GM18502 (cell line): ENCODE results near the gene MAN2A1.

Experiments used
- ATAC-seq: cut with Tn5 transposase; IDR thresholded peaks from one replicate; pipeline ENCODE4 v1.9.1; 2021; ENCODE audit warnings: mild to moderate bottlenecking; ENCODE audit not compliant: unreplicated experiment, poor library complexity

MAN2A1 gene

DNA sequence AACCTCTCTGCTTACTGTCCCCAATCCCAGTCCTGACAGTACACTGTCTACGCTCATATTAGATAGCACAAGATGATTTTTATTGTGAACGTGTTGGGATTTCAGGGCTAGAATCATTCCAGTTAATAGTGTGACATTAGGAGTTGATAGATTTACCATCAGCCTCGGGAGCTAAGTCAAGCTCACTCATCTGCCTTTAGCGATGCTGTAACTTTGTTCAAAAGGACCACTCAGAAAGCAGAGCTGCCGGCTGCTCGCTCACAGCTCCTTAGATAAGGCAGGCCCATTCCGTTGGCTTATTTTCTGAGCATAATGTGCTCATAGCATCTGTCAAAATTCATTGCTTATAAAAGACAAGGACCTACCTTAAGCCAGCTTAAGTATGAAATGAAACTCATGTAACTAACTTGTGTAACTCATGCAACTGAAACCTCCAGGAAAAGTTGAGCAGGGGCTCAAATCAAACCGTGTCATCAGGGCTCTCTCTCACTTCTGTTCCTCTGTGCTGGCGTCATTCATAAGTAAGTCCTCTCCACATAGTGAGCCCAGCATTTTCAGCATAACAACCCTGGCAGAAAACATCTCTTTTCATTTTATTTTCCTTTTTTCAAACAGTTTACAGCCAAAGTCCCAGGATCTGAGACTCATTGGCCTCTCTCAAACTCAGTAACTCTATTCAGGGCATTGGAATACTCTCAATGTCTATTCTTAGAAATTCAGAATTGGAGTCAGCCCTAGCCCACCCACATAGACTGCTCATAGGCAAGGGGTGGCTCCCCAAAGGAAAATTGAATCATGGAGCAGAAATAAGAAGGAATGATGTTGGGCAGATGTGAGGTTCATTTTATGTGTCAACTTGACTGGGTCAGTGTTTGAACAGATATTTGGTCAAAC is 208.8 kb downstream of the MAN2A1 start:
- ATAC-seq, result no peak

GRCh38 chr5:109899163-109899535 is 209.4 kb downstream of the MAN2A1 start:
- ATAC-seq, result no peak

- no peak for ATAC-seq
Measured at GRCh38 chr5:109900461-109900860, 210.7 kb downstream of the MAN2A1 start.

DNA sequence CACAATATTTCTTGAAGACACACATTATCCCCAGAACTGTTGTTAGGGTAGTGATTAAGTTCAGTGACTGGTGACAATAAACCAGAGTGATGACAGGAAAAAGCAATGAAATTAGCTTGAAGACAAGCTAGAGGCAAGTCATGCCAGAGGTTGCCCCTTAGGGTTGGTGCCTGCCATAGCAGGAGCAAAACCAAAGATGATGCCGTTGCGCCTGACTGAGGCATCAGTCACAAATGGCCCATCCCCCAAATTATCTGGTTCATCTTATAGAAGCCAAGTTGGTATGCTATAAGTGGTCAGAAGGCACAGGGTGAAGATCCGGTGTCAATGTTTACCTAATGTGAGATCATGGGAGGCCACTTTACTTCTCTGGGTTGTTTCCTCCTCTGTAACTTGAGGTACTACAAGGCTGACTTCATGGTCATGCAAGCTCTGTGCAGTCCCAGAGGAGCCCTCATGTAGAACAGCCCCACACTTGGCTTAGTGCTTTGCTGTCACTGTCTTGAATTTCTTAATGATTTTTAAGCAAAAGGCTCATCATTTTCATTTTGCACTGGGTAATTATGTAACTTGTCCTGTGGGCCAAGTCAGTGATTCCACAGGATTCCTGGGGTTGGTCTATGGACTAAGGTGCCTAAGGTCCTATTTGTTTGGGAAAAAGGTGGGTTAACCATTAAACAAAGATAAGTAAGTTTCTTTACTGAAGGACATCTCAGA is 211.3 kb downstream of the MAN2A1 start:
- no peak for ATAC-seq

DNA sequence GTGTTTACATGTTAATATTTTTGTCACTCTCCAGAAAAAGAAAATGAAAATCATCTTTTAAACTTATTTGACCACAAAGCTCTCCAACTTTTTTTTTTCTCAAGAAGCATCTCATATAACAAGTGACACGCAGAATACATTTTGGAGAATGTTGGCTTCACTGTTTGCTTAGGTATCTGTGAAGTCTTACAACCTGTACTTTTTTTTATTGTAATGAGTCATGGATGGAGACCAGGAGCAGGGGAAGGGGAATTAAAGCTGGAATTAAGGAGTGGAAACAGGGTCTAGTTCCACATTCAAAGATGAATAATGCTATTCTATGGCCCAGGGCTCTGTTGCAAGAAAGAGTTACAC is 211.9 kb downstream of the MAN2A1 start:
- ATAC-seq, result no peak

DNA sequence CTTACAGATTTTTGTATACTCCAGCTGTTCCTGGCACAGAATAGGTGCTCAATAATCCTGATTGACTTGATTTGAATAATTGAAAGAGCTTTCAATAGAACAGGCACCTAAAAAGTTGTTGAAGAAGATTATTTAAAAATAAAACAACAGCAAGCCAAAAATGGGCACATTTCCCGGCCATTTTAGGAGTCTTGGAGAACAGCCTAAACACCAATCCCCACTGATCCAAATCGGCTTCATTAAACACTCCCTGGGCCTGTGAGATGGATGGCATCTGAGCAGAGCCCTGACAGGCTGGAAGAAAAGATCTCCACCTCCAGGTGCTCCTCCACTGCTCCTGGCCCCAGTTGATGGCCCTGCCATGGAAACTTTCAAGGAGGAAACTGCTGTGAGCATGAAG is 213.3 kb downstream of the MAN2A1 start:
- ATAC-seq, result no peak

DNA sequence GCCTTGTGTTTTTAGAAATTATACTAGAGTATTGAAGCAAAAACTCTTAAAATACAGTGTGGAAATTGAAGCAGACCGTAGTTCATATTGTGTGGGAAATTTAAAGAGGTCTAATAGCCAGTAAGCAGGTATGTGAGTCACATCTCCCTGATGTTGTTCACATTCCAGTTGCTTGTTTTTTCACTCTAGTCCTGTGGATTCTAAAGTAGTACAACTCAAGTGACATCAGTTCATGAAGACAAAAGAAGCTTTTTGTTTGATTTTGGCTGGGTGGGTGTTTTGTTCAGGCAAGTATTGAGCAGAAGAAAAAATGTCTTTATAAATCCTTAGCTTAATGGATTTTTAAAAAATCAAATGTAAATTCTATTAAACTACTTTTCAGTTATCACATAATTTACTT is 216.2 kb downstream of the MAN2A1 start:
- no peak for ATAC-seq

GRCh38 chr5:109907189-109907588 is 217.5 kb downstream of the MAN2A1 start:
- no peak for ATAC-seq

DNA sequence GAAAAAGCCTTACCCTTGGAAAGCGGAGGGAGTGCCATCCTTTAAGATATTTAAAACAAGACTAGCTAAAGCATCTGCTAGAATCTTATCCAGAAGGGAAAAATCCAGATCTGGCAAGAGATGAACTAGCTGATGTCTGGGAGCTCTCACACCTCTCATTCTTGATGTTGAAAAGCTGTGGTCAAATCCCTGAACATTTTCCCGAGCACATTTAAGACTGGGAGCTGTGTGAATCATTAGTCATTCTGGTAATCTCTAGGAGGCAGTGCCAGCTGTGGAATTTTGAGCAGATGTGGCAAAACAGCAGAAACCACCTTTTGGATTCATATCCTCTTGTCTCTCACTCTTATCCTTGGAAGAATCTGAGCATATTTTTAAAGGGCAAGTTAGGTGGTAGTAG is 218.0 kb downstream of the MAN2A1 start:
- no peak for ATAC-seq

- ATAC-seq, result no peak
Measured at GRCh38 chr5:109908366-109908765, 218.6 kb downstream of the MAN2A1 start.

DNA sequence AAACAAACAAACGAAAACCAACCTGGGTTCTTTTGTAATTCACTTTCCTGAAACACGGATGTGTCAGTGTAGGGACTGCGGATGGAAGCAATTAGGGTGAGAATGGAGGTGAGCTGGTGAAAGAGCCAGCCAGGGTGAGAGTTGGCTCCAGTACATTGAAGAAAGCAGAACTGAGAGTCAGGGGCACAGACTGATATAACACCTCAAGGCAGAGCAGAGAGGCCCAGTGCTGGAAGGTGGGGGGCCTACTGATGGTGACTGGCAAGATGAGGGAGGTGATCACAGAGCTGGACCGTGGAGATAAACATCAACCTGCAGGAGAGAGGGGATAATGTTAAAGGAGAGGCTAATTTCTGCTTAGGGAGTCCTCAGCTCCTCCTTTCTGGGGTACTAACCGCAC is 221.1 kb downstream of the MAN2A1 start:
- ATAC-seq, result no peak

- no peak for ATAC-seq
Measured at GRCh38 chr5:109911731-109912130, 222.0 kb downstream of the MAN2A1 start.

GRCh38 chr5:109914906-109915305 is 225.2 kb downstream of the MAN2A1 start:
- no peak for ATAC-seq

DNA sequence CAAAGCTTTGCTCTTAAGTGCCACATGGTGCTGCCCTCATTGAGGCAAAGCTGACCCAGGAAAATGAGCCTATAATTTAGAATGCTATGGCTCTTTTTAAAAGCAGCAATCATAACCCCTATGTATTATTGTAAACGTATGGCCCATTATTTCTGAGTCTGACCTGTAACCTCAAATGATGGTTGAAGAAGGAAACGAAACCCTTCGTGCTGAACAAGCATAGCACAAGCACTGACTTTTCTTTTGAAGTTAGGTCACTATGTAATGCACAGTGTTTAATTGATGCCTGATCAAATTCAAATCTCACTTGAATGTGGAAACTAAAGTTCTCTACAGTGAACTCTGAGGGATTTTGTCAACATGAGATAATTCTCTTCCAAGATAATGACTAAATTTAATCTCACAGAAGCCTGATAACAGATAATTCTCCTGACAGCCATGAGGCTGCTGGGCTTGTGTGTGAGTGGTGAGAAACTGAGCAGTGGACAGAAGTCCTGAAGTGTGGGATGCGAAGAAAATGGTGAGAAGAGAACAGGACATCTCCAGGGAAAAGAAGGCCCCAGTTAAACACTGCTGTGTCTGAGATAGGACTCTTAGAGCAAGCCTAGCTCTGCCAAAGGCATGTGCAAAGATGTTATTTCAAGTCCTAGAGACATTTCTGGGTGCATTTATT is 226.9 kb downstream of the MAN2A1 start:
- ATAC-seq, result no peak
